PC-3 (cell line): ENCODE results near the gene ORC5. TPM values are rescaled to one million over a fixed set of nuclear protein-coding genes. Genes with fewer than 3 reads are reported as not detected.
A peak's percentile ranks its signal among the peaks of the same experiment; 100 is the strongest.

ENCODE experiments used
- ATAC-seq: fragments of 200-7000 bp; cut with Tn5 transposase; 2 replicates; pipeline ENCODE4 v1.9.1; 2020; ENCODE audit warnings: mild to moderate bottlenecking, moderate library complexity
- BruUV-seq: library from RNA; stranded (reverse); fragments of 400-500 nt; replicated peaks from 2 replicates; lab custom pipeline; 2021; lab: Mats Ljungman, UMichigan
- CTCF ChIA-PET: fragments of 300-600 bp; sonication (Branson Sonifier 250); formaldehyde crosslinking; loops from one replicate; lab custom pipeline; 2022; ENCODE audit warnings: antibody characterized with exemption; lab: Charles Lee
- POLR2A ChIA-PET: fragments of 300-600 bp; sonication (Branson Sonifier 250); formaldehyde crosslinking; loops from one replicate; lab custom pipeline; 2022; ENCODE audit warnings: antibody characterized with exemption; ENCODE audit not compliant: unreplicated experiment; lab: Charles Lee
- DNase-seq: peaks from one replicate; pipeline ENCODE4 v3.0.0-alpha.2; 2015
- H2AFZ ChIP-seq: fragments of 300-600 bp; sonication (generic); 2 replicates; pipeline ENCODE4 v1.6.0; 2016; ENCODE audit warnings: antibody characterized with exemption, low read length
- H3F3A ChIP-seq: fragments of 300-600 bp; sonication (generic); one replicate; pipeline ENCODE4 v1.6.0; 2017; ENCODE audit warnings: antibody characterized with exemption, low read length, control low read depth, mild to moderate bottlenecking; ENCODE audit not compliant: unreplicated experiment
- H3K27ac ChIP-seq: fragments of 300-600 bp; sonication (generic); 2 replicates; pipeline ENCODE4 v1.5.1; 2016; ENCODE audit warnings: mild to moderate bottlenecking, low read length
- H3K27me3 ChIP-seq: fragments of 300-600 bp; sonication (generic); 2 replicates; pipeline ENCODE4 v1.6.1; 2016; ENCODE audit warnings: low read length, mixed read lengths
- H3K36me3 ChIP-seq: fragments of 300-600 bp; sonication (generic); 2 replicates; pipeline ENCODE4 v1.6.1; 2016; ENCODE audit warnings: low read depth, mixed run types, low read length, mixed read lengths
- H3K4me1 ChIP-seq: fragments of 300-600 bp; sonication (generic); 2 replicates; pipeline ENCODE4 v1.5.1; 2016; ENCODE audit warnings: low read length; ENCODE audit not compliant: insufficient read depth
- H3K4me2 ChIP-seq: fragments of 300-600 bp; sonication (generic); 2 replicates; pipeline ENCODE4 v1.6.0; 2016; ENCODE audit warnings: low read length
- H3K4me3 ChIP-seq: fragments of 300-600 bp; sonication (generic); 2 replicates; pipeline ENCODE4 v1.5.1; 2016; ENCODE audit warnings: mild to moderate bottlenecking, low read length, mixed read lengths
- H3K79me2 ChIP-seq: fragments of 300-600 bp; sonication (generic); 2 replicates; pipeline ENCODE4 v1.6.1; 2017; ENCODE audit warnings: low read length, mixed read lengths
- H3K9ac ChIP-seq: fragments of 300-600 bp; sonication (generic); 2 replicates; pipeline ENCODE4 v1.6.0; 2016; ENCODE audit warnings: mild to moderate bottlenecking, low read length
- H3K9me2 ChIP-seq: fragments of 300-600 bp; sonication (generic); replicated peaks from 2 replicates; pipeline ENCODE4 v1.6.1; 2016; ENCODE audit warnings: mixed run types, low read length, mixed read lengths
- H3K9me3 ChIP-seq: fragments of 300-600 bp; sonication (generic); 2 replicates; pipeline ENCODE4 v1.6.1; 2016; ENCODE audit warnings: low read length, mixed read lengths
- H4K20me1 ChIP-seq: fragments of 300-600 bp; sonication (generic); 2 replicates; pipeline ENCODE4 v1.6.1; 2016; ENCODE audit warnings: low read length, mixed read lengths
- CTCF ChIP-seq: fragments of 300-600 bp; sonication (generic); conservative IDR thresholded peaks from 2 replicates; pipeline ENCODE4 v1.5.1; 2017; ENCODE audit warnings: antibody characterized with exemption, low read depth, mild to moderate bottlenecking, low read length
- EZH2 ChIP-seq: fragments of 300-600 bp; sonication (generic); IDR thresholded peaks from one replicate; pipeline ENCODE4 v1.6.1; 2017; ENCODE audit warnings: antibody characterized with exemption, mild to moderate bottlenecking, low read length; ENCODE audit not compliant: unreplicated experiment
- EZH2phosphoT487 ChIP-seq: fragments of 300-600 bp; sonication (generic); IDR thresholded peaks from 2 replicates; pipeline ENCODE4 v1.6.1; 2018; ENCODE audit warnings: mild to moderate bottlenecking, antibody characterized with exemption, low read length, borderline replicate concordance
- intact Hi-C: fragments of 100-400 bp; cut with micrococcal nuclease; formaldehyde crosslinking; loops from 2 replicates; pipeline ENCODE4 v1.9.0; 2023
- total RNA-seq: library from RNA; depleted of rRNA; stranded (reverse); fragments of >200 nt; gene quantifications from 2 replicates; pipeline ENCODE4 v1.2.3, GENCODE V29; 2014

Gene ORC5
- total RNA-seq, 1 experiment from 2014 or later: 34.5 TPM

GRCh38 chr7:104161244-104161643, 46.6 kb downstream of the ORC5 start:
- ChIA-PET CTCF (interaction anchor here (1.9 kb wide), 1 partner anchor 55 kb away, joined by 4 read pairs; no protein-coding TSS in a partner anchor), POLR2A (no interaction called here)
- Histone ChIP-seq H3K79me2 (no peaks in the 10 kb centered on the region), H3K4me3 (no peak overlapping the region), H3K4me2 (no peak overlapping the region), H3K27ac (no peak overlapping the region), H3K9me2 (no peaks in the 10 kb centered on the region), H3K9me3 (no peaks in the 10 kb centered on the region), H4K20me1 (no peaks in the 10 kb centered on the region), H3K36me3 (peaks cover 14% of the 10 kb centered on the region; the same call in 1 of the 2 replicates), H3F3A (no peaks in the 10 kb centered on the region), H3K27me3 (no peaks in the 10 kb centered on the region), H3K9ac (no peak overlapping the region), H2AFZ (no peak overlapping the region), H3K4me1 (no peaks in the 10 kb centered on the region)
- intact Hi-C loops: loop anchor here (5.0 to 10.0 kb wide), 3 partner anchors 406 to 866 kb away; partner anchors contain the start of gene PMPCB
- no TSS peak for BruUV-seq
- no peak for TF ChIP-seq CTCF
- TF ChIP-seq EZH2: no peak
- no peak for TF ChIP-seq EZH2phosphoT487
- no peak for DNase-seq
- no peak for ATAC-seq

- intact Hi-C loops: loop anchor here (1.0 to 10.0 kb wide), 4 partner anchors 406 to 866 kb away; partner anchors contain the start of gene PMPCB
- TF ChIP-seq EZH2 (no peak), CTCF (peak; percentile 61; the same call in 1 of the 2 replicates)
- DNase-seq: peak; percentile 38
- Histone ChIP-seq H3K36me3 (peaks cover 14% of the 10 kb centered on the region; the same call in 1 of the 2 replicates), H3K27me3 (no peaks in the 10 kb centered on the region), H3K9me3 (no peaks in the 10 kb centered on the region), H3K27ac (no peak overlapping the region), H3K79me2 (no peaks in the 10 kb centered on the region), H3K9ac (no peak overlapping the region), H2AFZ (no peak overlapping the region), H3K4me3 (no peak overlapping the region), H3F3A (no peaks in the 10 kb centered on the region), H3K4me1 (no peaks in the 10 kb centered on the region), H4K20me1 (no peaks in the 10 kb centered on the region), H3K4me2 (no peak overlapping the region), H3K9me2 (no peaks in the 10 kb centered on the region)
- CTCF ChIA-PET: no interaction called here
- POLR2A ChIA-PET: no interaction called here
- no peak for ATAC-seq
- no TSS peak for BruUV-seq
Measured at GRCh38 chr7:104160375-104160774, 47.4 kb downstream of the ORC5 start.

GRCh38 chr7:104156842-104157277, 51.0 kb downstream of the ORC5 start:
- no peaks in the 10 kb centered on the region for H3F3A ChIP-seq
- BruUV-seq: no TSS peak
- intact Hi-C loops: loop anchor here (1.0 to 10.0 kb wide), 6 partner anchors 51 to 710 kb away; partner anchors contain the start of gene SLC26A5
- ChIA-PET CTCF (no interaction called here), POLR2A (no interaction called here)
- 0 out of 2 replicates have a peak, but pooled peaks have one; percentile 45 for ATAC-seq
- no peaks in the 10 kb centered on the region for H3K4me1 ChIP-seq
- no peak overlapping the region for H2AFZ ChIP-seq
- no peak overlapping the region for H3K27ac ChIP-seq
- no peaks in the 10 kb centered on the region for H3K79me2 ChIP-seq
- no peaks in the 10 kb centered on the region for H3K9me3 ChIP-seq
- no peaks in the 10 kb centered on the region for H3K9me2 ChIP-seq
- H3K36me3 ChIP-seq: peaks cover 2% of the 10 kb centered on the region; the same call in 1 of the 2 replicates
- H4K20me1 ChIP-seq: no peaks in the 10 kb centered on the region
- DNase-seq: peak; percentile 61
- no peak overlapping the region for H3K9ac ChIP-seq
- H3K4me2 ChIP-seq: no peak overlapping the region
- no peaks in the 10 kb centered on the region for H3K27me3 ChIP-seq
- H3K4me3 ChIP-seq: no peak overlapping the region
- TF ChIP-seq EZH2 (no peak), EZH2phosphoT487 (no peak), CTCF (peak; percentile 84)
